NCI-H2227 treated with DMSO at 0.1 percent for 48 hours (cell line): Measurements from ENCODE around the gene DXO.

Source experiments
- DNase-seq: peaks from one replicate; lab custom pipeline; 2025; lab: John Stamatoyannopoulos, UW

Gene DXO

DNA sequence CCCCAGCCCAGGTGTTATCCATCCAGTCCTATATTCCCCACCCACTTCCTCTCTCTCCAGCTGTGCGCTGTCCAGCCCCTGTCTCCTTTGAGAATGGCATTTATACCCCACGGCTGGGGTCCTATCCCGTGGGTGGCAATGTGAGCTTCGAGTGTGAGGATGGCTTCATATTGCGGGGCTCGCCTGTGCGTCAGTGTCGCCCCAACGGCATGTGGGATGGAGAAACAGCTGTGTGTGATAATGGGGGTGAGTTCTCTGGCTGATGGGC is 43.3 kb downstream of the DXO start:
- no peak for DNase-seq

DNA sequence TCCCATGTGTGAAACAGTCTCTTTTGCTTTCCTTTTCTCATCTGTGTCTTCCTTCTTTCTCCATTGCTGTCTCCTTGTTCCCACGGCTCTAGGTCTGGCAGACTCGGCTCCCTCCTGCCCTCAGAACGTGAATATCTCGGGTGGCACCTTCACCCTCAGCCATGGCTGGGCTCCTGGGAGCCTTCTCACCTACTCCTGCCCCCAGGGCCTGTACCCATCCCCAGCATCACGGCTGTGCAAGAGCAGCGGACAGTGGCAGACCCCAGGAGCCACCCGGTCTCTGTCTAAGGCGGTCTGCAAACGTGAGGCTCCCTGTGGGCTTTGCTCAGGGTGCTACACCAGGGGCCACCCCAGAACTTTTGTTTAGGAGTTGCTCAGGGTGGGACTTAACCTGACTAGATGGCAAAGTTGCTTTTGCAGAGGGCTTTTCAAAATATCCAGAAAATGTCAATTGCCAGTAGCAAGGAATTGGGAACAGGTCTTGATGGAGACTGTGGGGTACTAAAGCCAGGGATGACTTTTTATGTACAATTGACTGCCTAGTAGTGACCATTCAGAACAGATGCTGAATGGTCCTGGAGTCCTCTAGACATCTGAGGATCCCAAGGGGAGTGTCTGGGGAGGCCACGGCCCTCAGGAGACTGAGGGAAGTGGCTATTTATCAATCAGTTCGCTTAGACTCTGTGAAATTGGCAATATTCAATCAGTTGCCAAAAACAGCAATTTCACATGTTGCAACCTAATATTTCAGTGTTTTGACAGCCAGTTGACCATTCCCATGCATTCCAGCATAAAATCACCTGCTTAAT is 43.9 kb downstream of the DXO start:
- no peak for DNase-seq

DNA sequence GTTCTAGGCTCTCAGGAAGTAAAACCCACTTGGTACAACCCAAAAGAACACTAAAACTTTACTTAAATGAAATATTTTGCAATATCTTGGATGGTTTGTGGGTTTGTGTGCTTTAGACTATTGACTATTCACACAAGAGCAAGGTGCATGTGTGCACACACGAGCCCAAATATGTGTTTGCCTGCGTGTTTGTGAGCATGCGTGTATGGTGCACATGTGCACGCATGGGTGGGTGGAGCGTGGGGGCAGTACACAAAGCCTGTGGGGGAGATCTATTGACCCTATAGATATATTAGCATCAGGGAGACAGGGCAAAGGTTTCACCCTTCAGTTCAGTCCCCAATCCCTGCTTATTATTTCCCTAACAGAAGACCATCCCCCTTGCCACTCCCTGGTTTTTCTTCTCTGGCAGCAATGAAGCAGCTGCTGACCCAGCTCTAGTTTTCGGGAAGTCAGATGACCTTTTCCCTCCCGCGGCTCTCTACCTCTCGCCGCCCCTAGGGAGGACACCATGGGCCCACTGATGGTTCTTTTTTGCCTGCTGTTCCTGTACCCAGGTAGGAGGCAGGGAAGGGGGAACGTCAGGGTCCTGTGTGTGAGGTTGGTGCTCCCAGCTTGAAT is 44.6 kb downstream of the DXO start, which contains the start of gene C2:
Gene C2, plus strand, starts transcription at position 476 of the 621 bp plus-strand sequence. Its CDS starts 36 bp downstream, at position 512.
- DNase-seq, result no peak

DNA sequence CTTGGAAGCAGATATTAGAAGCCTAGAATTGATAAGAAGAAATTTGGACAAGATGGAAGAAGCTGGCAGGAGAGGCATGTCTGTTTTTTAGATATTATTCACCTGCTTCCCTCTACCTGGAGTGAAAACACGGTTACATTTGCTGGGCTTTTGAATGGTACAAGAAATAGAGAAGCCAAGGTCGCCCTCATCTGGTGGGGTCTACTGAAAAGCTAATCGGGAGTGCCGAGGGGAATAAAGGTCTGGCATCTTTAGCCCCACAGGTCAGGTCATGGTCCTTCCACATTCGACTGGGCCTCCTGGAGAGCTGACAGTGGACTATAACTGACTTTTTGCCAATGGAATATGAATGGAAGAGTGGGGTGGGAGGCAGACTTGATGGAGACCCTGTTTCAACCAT is 49.0 kb downstream of the DXO start:
- DNase-seq, result no peak

DNA sequence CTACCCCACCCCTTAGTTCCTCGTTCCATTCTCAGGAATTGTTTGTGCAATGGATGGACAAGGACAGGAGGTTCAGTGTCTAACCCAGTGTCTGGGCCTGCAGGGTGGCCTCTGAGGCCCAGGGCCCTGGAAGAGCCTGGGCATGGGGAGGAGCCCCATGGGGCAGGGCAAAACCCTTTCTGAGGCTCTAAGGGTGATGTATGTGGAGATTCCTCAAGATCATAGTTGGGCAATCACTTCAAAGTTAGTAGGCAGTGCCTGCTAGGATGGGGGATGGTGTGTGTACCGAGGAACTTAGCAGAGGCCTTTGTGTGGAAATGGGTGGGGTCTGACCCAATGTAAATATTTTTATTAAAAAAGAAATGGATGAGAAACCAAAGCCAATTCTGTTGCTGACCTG is 51.1 kb downstream of the DXO start:
- no peak for DNase-seq
